NT2/D1 (cell line): ENCODE data around the gene CHCHD6.

ENCODE experiments used
- YY1 ChIP-seq: IDR thresholded peaks from 2 replicates; pipeline ENCODE4 v1.6.1; 2011; ENCODE audit not compliant: insufficient read length, insufficient read depth
- ZNF274 ChIP-seq: IDR thresholded peaks from 2 replicates; pipeline ENCODE4 v1.6.1; 2011; ENCODE audit warnings: mild to moderate bottlenecking, low read depth, low read length

- TF ChIP-seq ZNF274 (no peak), YY1 (no peak)
These were observed 275.1 kb downstream of the CHCHD6 start for GRCh38 chr3:126979046-126979628.
